Measurements from ENCODE around the gene MTREX.

MTREX gene

GRCh38 chr5:55469839-55470238 lies 162.1 kb downstream of the MTREX start:
- DNase-seq (ENCODE audit: low read depth in 2 of 2, low spot score in 1 of 2): no peak

DNA sequence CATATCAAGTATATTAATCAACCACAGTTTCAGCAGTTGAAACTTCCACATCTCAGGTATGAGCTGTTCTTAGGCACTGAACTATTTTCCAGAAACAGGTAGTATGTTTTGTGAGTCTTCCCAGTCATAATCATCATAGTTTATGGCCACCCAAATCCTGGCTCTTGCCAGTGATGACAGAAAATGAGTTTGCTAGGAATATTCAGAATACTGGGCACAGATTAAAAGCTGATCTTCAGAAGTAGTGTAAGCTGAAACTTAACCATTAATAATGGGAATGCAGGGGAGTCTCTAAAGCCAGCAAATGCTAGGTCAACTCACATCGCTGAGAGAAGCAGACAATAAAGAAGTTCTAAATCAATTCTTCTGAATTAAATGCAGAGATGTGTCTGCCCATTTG lies 162.5 kb downstream of the MTREX start:
- no peak for DNase-seq (ENCODE audit: low read depth in 2 of 2, low spot score in 1 of 2)

DNA sequence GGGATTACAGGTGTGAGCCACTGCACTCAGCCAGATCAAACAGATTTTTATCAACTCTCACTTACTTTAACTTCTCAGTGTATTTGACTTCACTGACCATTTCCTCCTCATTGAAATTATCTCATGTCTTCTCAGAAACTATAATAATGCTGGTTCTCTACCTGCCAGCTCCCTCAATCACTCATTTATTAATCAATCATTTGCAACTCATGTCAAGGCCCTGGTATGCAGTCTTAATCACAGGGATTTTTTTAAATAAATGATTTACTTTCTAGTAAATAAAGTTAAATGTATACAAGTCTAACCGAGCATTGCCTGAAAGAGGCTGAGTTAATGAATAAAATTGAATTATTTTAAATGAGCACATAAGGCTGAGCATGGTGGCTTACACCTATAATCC lies 163.7 kb downstream of the MTREX start:
- no peak for DNase-seq (ENCODE audit: low read depth in 2 of 2, low spot score in 1 of 2)

- no peak for DNase-seq (ENCODE audit: low read depth in 2 of 2, low spot score in 1 of 2)
Observed at GRCh38 chr5:55472642-55473041, 164.9 kb downstream of the MTREX start.

All from stimulated activated CD8-positive, alpha-beta memory T cell treated with anti-CD3 and anti-CD28 coated beads, Interleukin-4, amount 100 ng/mL, for 1 hour (primary cell).